H9 (cell line): ENCODE data around the gene LSMEM2. TPM values are rescaled to one million over a fixed set of nuclear protein-coding genes. Genes with fewer than 3 reads are reported as not detected.

Source experiments
- DNase-seq: peaks from one replicate; pipeline ENCODE4 v3.0.0-alpha.2; 2017
- H2AFZ ChIP-seq: one replicate; pipeline ENCODE4 v1.6.1; 2013; ENCODE audit warnings: mild to moderate bottlenecking, low read length, control low read depth, moderate library complexity
- H2AK5ac ChIP-seq: 2 replicates; pipeline ENCODE4 v1.6.1; 2013; ENCODE audit warnings: low read length, control low read depth, mixed read lengths; ENCODE audit not compliant: insufficient read length
- H2BK120ac ChIP-seq: one replicate; pipeline ENCODE4 v1.6.1; 2013; ENCODE audit warnings: low read depth, mild to moderate bottlenecking, low read length, control low read depth, inconsistent platforms; ENCODE audit not compliant: poor library complexity, severe bottlenecking
- H2BK12ac ChIP-seq: 2 replicates; pipeline ENCODE4 v1.6.1; 2013; ENCODE audit warnings: low read length, control low read depth, mixed read lengths, low read depth; ENCODE audit not compliant: insufficient read length
- H2BK15ac ChIP-seq: 2 replicates; pipeline ENCODE4 v1.6.1; 2013; ENCODE audit warnings: low read depth, low read length, control low read depth
- H2BK20ac ChIP-seq: one replicate; pipeline ENCODE4 v1.6.1; 2013; ENCODE audit warnings: low read depth, mild to moderate bottlenecking, low read length, control low read depth, inconsistent platforms; ENCODE audit not compliant: poor library complexity, severe bottlenecking
- H2BK5ac ChIP-seq: 2 replicates; pipeline ENCODE4 v1.6.1; 2013; ENCODE audit warnings: low read length, control low read depth, mixed read lengths; ENCODE audit not compliant: insufficient read length
- H3K14ac ChIP-seq: 2 replicates; pipeline ENCODE4 v1.6.1; 2013; ENCODE audit warnings: low read length, control low read depth; ENCODE audit not compliant: insufficient read depth
- H3K18ac ChIP-seq: 2 replicates; pipeline ENCODE4 v1.6.1; 2013; ENCODE audit warnings: low read depth, mild to moderate bottlenecking, mixed read lengths, low read length, control low read depth; ENCODE audit not compliant: insufficient read length
- H3K23ac ChIP-seq: 2 replicates; pipeline ENCODE4 v1.6.1; 2013; ENCODE audit warnings: low read length, control low read depth, mixed read lengths, low read depth; ENCODE audit not compliant: insufficient read length
- H3K23me2 ChIP-seq: 2 replicates; pipeline ENCODE4 v1.6.1; 2013; ENCODE audit warnings: low read depth, mild to moderate bottlenecking, mixed read lengths, low read length, control low read depth; ENCODE audit not compliant: insufficient read length, poor library complexity, severe bottlenecking
- H3K27ac ChIP-seq: 2 replicates; pipeline ENCODE4 v1.5.1; 2013; ENCODE audit warnings: low read length, control low read depth, mixed read lengths, low read depth; ENCODE audit not compliant: insufficient read length
- H3K27me3 ChIP-seq: 2 replicates; pipeline ENCODE4 v1.6.1; 2013; ENCODE audit warnings: low read length, control low read depth, inconsistent platforms; ENCODE audit not compliant: insufficient read depth
- H3K4ac ChIP-seq: 2 replicates; pipeline ENCODE4 v1.6.1; 2013; ENCODE audit warnings: low read depth, mild to moderate bottlenecking, control low read depth, inconsistent platforms, low read length, moderate library complexity
- H3K4me1 ChIP-seq: 2 replicates; pipeline ENCODE4 v1.6.1; 2013; ENCODE audit warnings: low read length, control low read depth, inconsistent platforms; ENCODE audit not compliant: insufficient read depth
- H3K4me2 ChIP-seq: 2 replicates; pipeline ENCODE4 v1.6.1; 2013; ENCODE audit warnings: low read length, control low read depth, mixed read lengths; ENCODE audit not compliant: insufficient read length, insufficient read depth
- H3K56ac ChIP-seq: 2 replicates; pipeline ENCODE4 v1.6.1; 2013; ENCODE audit warnings: low read depth, mild to moderate bottlenecking, mixed read lengths, low read length, control low read depth; ENCODE audit not compliant: insufficient read length
- H3K79me1 ChIP-seq: 2 replicates; pipeline ENCODE4 v1.6.1; 2013; ENCODE audit warnings: low read depth, mild to moderate bottlenecking, moderate library complexity, low read length, control low read depth, inconsistent platforms; ENCODE audit not compliant: insufficient read depth, poor library complexity, severe bottlenecking
- H3K79me2 ChIP-seq: 2 replicates; pipeline ENCODE4 v1.6.1; 2013; ENCODE audit warnings: low read length, control low read depth, inconsistent platforms; ENCODE audit not compliant: insufficient read depth
- H3K9ac ChIP-seq: 2 replicates; pipeline ENCODE4 v1.6.1; 2013; ENCODE audit warnings: low read length, control low read depth, mixed read lengths; ENCODE audit not compliant: insufficient read length; ENCODE audit errors: extremely low read depth
- H3K9me3 ChIP-seq: one replicate; pipeline ENCODE4 v1.6.1; 2013; ENCODE audit warnings: low read depth, low read length, inconsistent platforms; ENCODE audit not compliant: control insufficient read depth
- H3T11ph ChIP-seq: one replicate; pipeline ENCODE4 v1.6.1; 2013; ENCODE audit warnings: mild to moderate bottlenecking, low read length, control low read depth, inconsistent platforms
- H4K20me1 ChIP-seq: one replicate; pipeline ENCODE4 v1.6.1; 2013; ENCODE audit not compliant: control insufficient read depth, insufficient read length, insufficient read depth
- H4K5ac ChIP-seq: 2 replicates; pipeline ENCODE4 v1.6.1; 2013; ENCODE audit warnings: low read depth, mild to moderate bottlenecking, mixed read lengths, low read length, control low read depth; ENCODE audit not compliant: insufficient read length
- H4K8ac ChIP-seq: replicated peaks from 2 replicates; pipeline ENCODE4 v1.6.1; 2013; ENCODE audit warnings: low read length, control low read depth, mixed read lengths, low read depth; ENCODE audit not compliant: insufficient read length
- H4K91ac ChIP-seq: 2 replicates; pipeline ENCODE4 v1.6.1; 2013; ENCODE audit warnings: low read depth, mild to moderate bottlenecking, moderate library complexity, mixed read lengths, low read length, control low read depth; ENCODE audit not compliant: insufficient read length
- H3K27ac Mint-ChIP-seq, 3 experiments: 2 replicates in 2 of 3; 3 replicates in 1 of 3; pipeline ENCODE4 v1.8.0; 2020 to 2021; ENCODE audit warnings: mixed read lengths in 3 of 3, mild to moderate bottlenecking in 1 of 3, moderate library complexity in 1 of 3
- H3K27me3 Mint-ChIP-seq: 2 replicates; pipeline ENCODE4 v1.8.0; 2021; ENCODE audit warnings: low read depth, mild to moderate bottlenecking, moderate library complexity, mixed read lengths
- H3K36me3 Mint-ChIP-seq, 3 experiments: 2 replicates in 2 of 3; 3 replicates in 1 of 3; pipeline ENCODE4 v1.8.0; 2020 to 2021; ENCODE audit warnings: low read depth in 3 of 3, mixed read lengths in 3 of 3; ENCODE audit not compliant: insufficient read depth in 1 of 3
- H3K4me1 Mint-ChIP-seq, 2 experiments: 2 replicates each; pipeline ENCODE4 v1.8.0; 2020; ENCODE audit warnings: mixed read lengths in 2 of 2
- H3K4me3 Mint-ChIP-seq, 2 experiments: 2 replicates in 1 of 2; 3 replicates in 1 of 2; pipeline ENCODE4 v1.8.0; 2020 to 2021; ENCODE audit warnings: mild to moderate bottlenecking in 2 of 2, mixed read lengths in 2 of 2, moderate library complexity in 1 of 2
- H3K9me3 Mint-ChIP-seq, 2 experiments: 2 replicates in 1 of 2; 3 replicates in 1 of 2; pipeline ENCODE4 v1.8.0; 2020; ENCODE audit warnings: mild to moderate bottlenecking in 2 of 2, mixed read lengths in 2 of 2, moderate library complexity in 1 of 2
- WGBS: extraction: QIAGEN DNeasy Blood & Tissue Kit; methylation state at CpG from one replicate; pipeline ENCODE4 v1.1.7; 2013; ENCODE audit warnings: missing lambda C conversion rate, low lambda C conversion rate, mixed read lengths; ENCODE audit not compliant: insufficient read length; ENCODE audit errors: extremely low coverage; 5-methylcytosine and 5-hydroxymethylcytosine counted together
- total RNA-seq: library from RNA; stranded (reverse); gene quantifications from 2 replicates; pipeline ENCODE4 v1.2.1, GENCODE V29; 2021
- TF ChIP-seq, protein P1 (sequence below): fragments of 200-600 bp; sonication (generic); conservative IDR thresholded peaks from 3 replicates; pipeline ENCODE4 v1.8.0; 2021; ENCODE audit warnings: antibody characterized with exemption, mild to moderate bottlenecking

LSMEM2 gene
- total RNA-seq, 1 experiment from 2014 or later: 0.50 TPM

DNA sequence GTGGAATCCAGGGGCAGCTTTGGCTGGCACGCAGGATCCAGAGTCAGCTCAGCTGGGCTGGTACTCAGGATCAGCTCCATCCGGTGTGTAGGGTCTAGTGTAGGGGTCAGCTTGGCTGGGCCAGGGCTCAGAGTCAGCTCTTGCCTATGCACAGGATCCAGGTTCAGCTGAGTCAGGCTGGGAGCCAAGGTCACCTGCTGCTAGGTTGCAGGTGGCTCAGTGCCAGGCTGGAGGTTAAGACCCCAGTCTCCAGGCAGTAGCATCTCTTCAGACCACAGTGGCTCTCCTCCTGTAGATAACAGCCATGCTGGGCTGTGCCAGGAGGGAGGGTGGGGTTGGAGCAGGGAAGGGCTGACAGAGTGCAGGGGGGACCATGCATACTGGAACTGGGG is 18.5 kb downstream of the LSMEM2 start:
- H3T11ph ChIP-seq: no peak overlapping the region
- no peaks in the 10 kb centered on the region for H4K20me1 ChIP-seq
- Mint-ChIP-seq H3K9me3 (no peaks in the 10 kb centered on the region; a peak in 1 of 5 replicates), H3K27ac (no peak overlapping the region), H3K36me3 (peaks cover 0 to 8% (median 1%) of the 10 kb centered on the region in 3 experiments; a peak in 1 of 7 replicates), H3K4me1 (peaks cover 22 to 23% of the 10 kb centered on the region in 2 experiments), H3K27me3 (no peaks in the 10 kb centered on the region), H3K4me3 (no peak overlapping the region)
- no peak overlapping the region for H4K5ac ChIP-seq
- H2BK120ac ChIP-seq: no peak overlapping the region
- H3K18ac ChIP-seq: no peak overlapping the region
- TF ChIP-seq, protein P1, sequence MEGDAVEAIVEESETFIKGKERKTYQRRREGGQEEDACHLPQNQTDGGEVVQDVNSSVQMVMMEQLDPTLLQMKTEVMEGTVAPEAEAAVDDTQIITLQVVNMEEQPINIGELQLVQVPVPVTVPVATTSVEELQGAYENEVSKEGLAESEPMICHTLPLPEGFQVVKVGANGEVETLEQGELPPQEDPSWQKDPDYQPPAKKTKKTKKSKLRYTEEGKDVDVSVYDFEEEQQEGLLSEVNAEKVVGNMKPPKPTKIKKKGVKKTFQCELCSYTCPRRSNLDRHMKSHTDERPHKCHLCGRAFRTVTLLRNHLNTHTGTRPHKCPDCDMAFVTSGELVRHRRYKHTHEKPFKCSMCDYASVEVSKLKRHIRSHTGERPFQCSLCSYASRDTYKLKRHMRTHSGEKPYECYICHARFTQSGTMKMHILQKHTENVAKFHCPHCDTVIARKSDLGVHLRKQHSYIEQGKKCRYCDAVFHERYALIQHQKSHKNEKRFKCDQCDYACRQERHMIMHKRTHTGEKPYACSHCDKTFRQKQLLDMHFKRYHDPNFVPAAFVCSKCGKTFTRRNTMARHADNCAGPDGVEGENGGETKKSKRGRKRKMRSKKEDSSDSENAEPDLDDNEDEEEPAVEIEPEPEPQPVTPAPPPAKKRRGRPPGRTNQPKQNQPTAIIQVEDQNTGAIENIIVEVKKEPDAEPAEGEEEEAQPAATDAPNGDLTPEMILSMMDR: no peak
- H3K23me2 ChIP-seq: peaks cover 6% of the 10 kb centered on the region
- H2BK15ac ChIP-seq: no peak overlapping the region
- no peaks in the 10 kb centered on the region for H3K9me3 ChIP-seq
- no peak overlapping the region for H2AK5ac ChIP-seq
- no peak overlapping the region for H3K56ac ChIP-seq
- H2BK12ac ChIP-seq: no peak overlapping the region
- no peak overlapping the region for H3K14ac ChIP-seq
- no peak overlapping the region for H2BK5ac ChIP-seq
- H3K79me1 ChIP-seq: no peaks in the 10 kb centered on the region
- no peaks in the 10 kb centered on the region for H3K27me3 ChIP-seq
- H2AFZ ChIP-seq: no peak overlapping the region
- no peak overlapping the region for H3K4me2 ChIP-seq
- DNase-seq: no peak
- no peak overlapping the region for H3K4ac ChIP-seq
- no peak overlapping the region for H3K27ac ChIP-seq
- no peak overlapping the region for H3K9ac ChIP-seq
- H3K23ac ChIP-seq: no peak overlapping the region
- H3K4me1 ChIP-seq: no peaks in the 10 kb centered on the region
- H2BK20ac ChIP-seq: no peak overlapping the region
- no peaks in the 10 kb centered on the region for H3K79me2 ChIP-seq
- WGBS: no CpG with 5 or more reads among the region's 2 CpGs
- H4K91ac ChIP-seq: no peak overlapping the region
- H4K8ac ChIP-seq: no peak overlapping the region
